Sigmoid colon (tissue), 7 donors: ENCODE data around the gene TSPAN14. TPM values are rescaled to one million over a fixed set of nuclear protein-coding genes. Genes with fewer than 3 reads are reported as not detected.

Experiments
- DNase-seq: peaks from one replicate; pipeline ENCODE4 v3.0.0-alpha.2; 2019
- H3K27ac ChIP-seq, 4 donors: fragments of 200-600 bp; sonication (generic); one replicate each; pipeline ENCODE4 v1.5.1; 2016 to 2019; ENCODE audit warnings: mild to moderate bottlenecking in 1 of 4
- H3K27me3 ChIP-seq, 3 donors: fragments of 200-600 bp; sonication (generic); one replicate each; pipeline ENCODE4 v1.5.1; 2019; ENCODE audit warnings: mild to moderate bottlenecking in 1 of 3
- H3K36me3 ChIP-seq, 4 donors: fragments of 200-600 bp; sonication (generic); one replicate each; pipeline ENCODE4 v1.5.1; 2016 to 2019
- H3K4me1 ChIP-seq, 4 donors: fragments of 200-600 bp; sonication (generic); one replicate each; pipeline ENCODE4 v1.5.1; 2017 to 2019
- H3K4me3 ChIP-seq, 4 donors: fragments of 200-600 bp; sonication (generic); one replicate each; pipeline ENCODE4 v1.5.1; 2017 to 2019; ENCODE audit warnings: mild to moderate bottlenecking in 2 of 4, moderate library complexity in 1 of 4
- H3K9me3 ChIP-seq, 4 donors: fragments of 200-600 bp in 3 of 4; sonication (generic) in 3 of 4; one replicate each; pipeline versions ENCODE4 v1.5.1 to v1.6.1; 2013 to 2019
- EP300 ChIP-seq, 4 donors: sonication (generic); formaldehyde crosslinking; IDR thresholded peaks; one replicate each; pipeline ENCODE4 v1.6.1; 2017; ENCODE audit warnings: antibody characterized with exemption in 4 of 4
- POLR2A ChIP-seq, 2 donors: fragments of 450-650 bp; IDR thresholded peaks; one replicate each; pipeline ENCODE4 v1.6.1; 2016; ENCODE audit warnings: antibody characterized with exemption in 2 of 2, mild to moderate bottlenecking in 2 of 2, moderate library complexity in 2 of 2
- POLR2AphosphoS5 ChIP-seq, 4 donors: sonication (generic); formaldehyde crosslinking; IDR thresholded peaks; one replicate each; pipeline ENCODE4 v1.6.1; 2017; ENCODE audit warnings: antibody characterized with exemption in 4 of 4
- WGBS, 2 donors: extraction: QIAGEN DNeasy Blood & Tissue Kit; methylation state at CpG; one replicate each; pipeline ENCODE4 v1.1.7; 2013; 5-methylcytosine and 5-hydroxymethylcytosine counted together
- intact Hi-C: fragments of 100-400 bp; cut with DNase I; formaldehyde crosslinking; loops from one replicate; pipeline ENCODE4 v1.15.1; 2023
- polyA plus RNA-seq, 3 donors: library from polyadenylated mRNA; stranded (reverse); fragments of 200-250 nt; gene quantifications; one replicate each; pipeline ENCODE4 v1.2.3, GENCODE V29; 2013
- total RNA-seq, 4 donors: library from RNA; depleted of rRNA; stranded (reverse); fragments of >200 nt; gene quantifications; one replicate each; pipeline ENCODE4 v1.1.0, GENCODE V29; 2016
- TF ChIP-seq, protein P1 (sequence below), 4 experiments: fragments of 450-650 bp in 3 of 4; fragments of 200-600 bp in 1 of 4; IDR thresholded peaks; one replicate each; pipeline ENCODE4 v1.5.1; 2016 to 2019; ENCODE audit warnings: antibody characterized with exemption in 4 of 4, mild to moderate bottlenecking in 3 of 4, moderate library complexity in 2 of 4
- donor health status: healthy with polysubstance abuse.
- donor health status: Bipolar disorder and iron deficiency.
- donor health status: healthy.

Gene TSPAN14
- total and polyA plus RNA-seq, 7 donors: 12.0 to 67.3 (median 23.5) TPM

DNA sequence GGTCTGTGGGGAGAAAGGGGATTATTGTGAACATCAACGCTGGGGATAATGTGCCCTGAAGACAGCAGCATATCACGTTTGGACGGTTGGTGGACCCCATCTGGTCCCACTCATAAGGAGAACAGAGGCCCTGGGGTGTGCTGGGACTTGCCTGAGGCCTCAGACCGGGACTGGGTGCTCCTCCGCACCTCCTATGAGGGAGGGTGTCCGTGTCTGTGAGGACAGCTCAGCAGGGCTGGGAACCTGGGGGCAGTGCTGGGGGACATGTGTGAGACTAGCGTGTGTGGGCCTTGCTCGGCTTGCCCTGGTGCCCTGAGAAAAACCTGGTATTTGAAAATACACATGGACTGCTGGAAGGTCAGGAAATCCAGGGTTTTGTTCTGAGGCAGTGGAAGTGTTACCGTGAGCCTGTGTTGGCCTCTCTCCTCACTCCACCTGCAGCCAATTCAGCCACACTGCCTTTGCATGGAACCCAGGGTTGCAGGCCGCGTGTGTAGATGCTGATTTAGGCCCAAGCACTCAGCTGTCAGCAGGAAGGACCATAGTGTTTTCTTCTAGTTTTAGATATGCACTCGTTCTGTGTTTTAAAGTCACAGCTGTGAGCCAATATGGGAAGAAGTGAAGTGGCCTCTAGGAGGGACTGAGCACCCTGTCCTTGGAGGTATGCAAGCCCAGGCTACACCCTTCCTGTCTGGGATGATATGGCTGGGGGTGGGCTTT lies 70.2 kb downstream of the TSPAN14 start:
- no peak overlapping the region for H3K27ac ChIP-seq
- TF ChIP-seq, protein P1, sequence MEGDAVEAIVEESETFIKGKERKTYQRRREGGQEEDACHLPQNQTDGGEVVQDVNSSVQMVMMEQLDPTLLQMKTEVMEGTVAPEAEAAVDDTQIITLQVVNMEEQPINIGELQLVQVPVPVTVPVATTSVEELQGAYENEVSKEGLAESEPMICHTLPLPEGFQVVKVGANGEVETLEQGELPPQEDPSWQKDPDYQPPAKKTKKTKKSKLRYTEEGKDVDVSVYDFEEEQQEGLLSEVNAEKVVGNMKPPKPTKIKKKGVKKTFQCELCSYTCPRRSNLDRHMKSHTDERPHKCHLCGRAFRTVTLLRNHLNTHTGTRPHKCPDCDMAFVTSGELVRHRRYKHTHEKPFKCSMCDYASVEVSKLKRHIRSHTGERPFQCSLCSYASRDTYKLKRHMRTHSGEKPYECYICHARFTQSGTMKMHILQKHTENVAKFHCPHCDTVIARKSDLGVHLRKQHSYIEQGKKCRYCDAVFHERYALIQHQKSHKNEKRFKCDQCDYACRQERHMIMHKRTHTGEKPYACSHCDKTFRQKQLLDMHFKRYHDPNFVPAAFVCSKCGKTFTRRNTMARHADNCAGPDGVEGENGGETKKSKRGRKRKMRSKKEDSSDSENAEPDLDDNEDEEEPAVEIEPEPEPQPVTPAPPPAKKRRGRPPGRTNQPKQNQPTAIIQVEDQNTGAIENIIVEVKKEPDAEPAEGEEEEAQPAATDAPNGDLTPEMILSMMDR (IDR thresholded peaks at IDR 0.05): no peak
- no peak for TF ChIP-seq POLR2A (IDR thresholded peaks at IDR 0.05)
- TF ChIP-seq EP300 (IDR thresholded peaks at IDR 0.05): no peak
- no peak for TF ChIP-seq POLR2AphosphoS5 (IDR thresholded peaks at IDR 0.05)
- H3K9me3 ChIP-seq: no peaks in the 10 kb centered on the region
- no peaks in the 10 kb centered on the region for H3K4me1 ChIP-seq
- intact Hi-C loops: no loop called here
- H3K36me3 ChIP-seq: peaks cover 0 to 13% (median 0%) of the 10 kb centered on the region in 4 donors
- WGBS, 2 donors: 81 to 85% methylated on average over 12 of the region's 12 CpGs
- H3K4me3 ChIP-seq: no peak overlapping the region
- no peak for DNase-seq
- H3K27me3 ChIP-seq: no peaks in the 10 kb centered on the region

DNA sequence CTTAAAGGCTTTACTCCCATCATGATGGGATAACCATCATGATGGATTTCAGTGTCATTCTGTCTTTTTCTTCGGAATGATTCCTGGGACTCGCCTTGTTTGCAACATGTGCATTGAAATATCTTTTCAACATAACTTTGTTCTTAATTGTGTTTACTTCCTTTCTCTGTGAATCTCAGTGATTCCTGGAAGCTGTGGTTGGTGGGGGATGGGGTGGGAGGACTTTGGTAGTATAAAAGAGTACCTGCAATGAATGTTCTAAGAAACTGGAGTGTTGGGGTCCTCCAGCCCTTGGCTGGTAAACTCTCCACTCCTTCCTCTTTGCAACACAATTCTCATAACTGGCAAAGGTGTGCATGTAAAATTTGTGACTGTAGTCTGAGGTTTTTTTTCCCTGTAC lies 72.1 kb downstream of the TSPAN14 start:
- no peak for DNase-seq
- no peaks in the 10 kb centered on the region for H3K27me3 ChIP-seq
- H3K9me3 ChIP-seq: no peaks in the 10 kb centered on the region
- no peaks in the 10 kb centered on the region for H3K4me1 ChIP-seq
- TF ChIP-seq EP300 (IDR thresholded peaks at IDR 0.05) (no peak), POLR2AphosphoS5 (IDR thresholded peaks at IDR 0.05) (no peak), POLR2A (IDR thresholded peaks at IDR 0.05) (no peak)
- TF ChIP-seq, protein P1 (IDR thresholded peaks at IDR 0.05): no peak
- no peak overlapping the region for H3K27ac ChIP-seq
- no peak overlapping the region for H3K4me3 ChIP-seq
- no peaks in the 10 kb centered on the region for H3K36me3 ChIP-seq
- WGBS, 2 donors: 63 to 72% methylated on average over 2 of the region's 2 CpGs
- intact Hi-C loops: no loop called here

DNA sequence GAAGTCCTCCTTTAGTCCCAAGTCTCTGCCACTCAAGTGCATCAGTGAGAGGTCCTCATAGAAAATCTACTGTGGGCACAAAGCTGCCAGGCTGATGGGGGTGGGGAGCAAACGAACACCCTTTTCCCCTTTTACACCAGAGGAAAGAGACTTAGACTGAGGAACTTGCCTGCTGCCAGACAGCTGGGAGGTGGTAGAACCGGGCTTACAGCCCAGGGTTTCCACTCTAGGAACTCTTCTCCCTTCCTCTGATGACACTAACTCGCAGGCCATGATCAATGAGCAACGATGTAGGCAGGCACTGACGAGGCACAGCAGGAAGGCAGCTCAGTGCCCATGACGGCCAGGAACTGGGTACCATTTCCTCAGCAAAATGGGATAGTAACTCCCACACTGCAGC lies 72.6 kb downstream of the TSPAN14 start:
- no peaks in the 10 kb centered on the region for H3K27me3 ChIP-seq
- H3K4me1 ChIP-seq: no peaks in the 10 kb centered on the region
- H3K4me3 ChIP-seq: no peak overlapping the region
- DNase-seq: no peak
- no peak for TF ChIP-seq EP300 (IDR thresholded peaks at IDR 0.05)
- no peak for TF ChIP-seq POLR2AphosphoS5 (IDR thresholded peaks at IDR 0.05)
- WGBS, 2 donors: 53 to 61% methylated on average over 6 of the region's 6 CpGs
- intact Hi-C loops: no loop called here
- no peaks in the 10 kb centered on the region for H3K9me3 ChIP-seq
- H3K27ac ChIP-seq: no peak overlapping the region
- no peaks in the 10 kb centered on the region for H3K36me3 ChIP-seq

DNA sequence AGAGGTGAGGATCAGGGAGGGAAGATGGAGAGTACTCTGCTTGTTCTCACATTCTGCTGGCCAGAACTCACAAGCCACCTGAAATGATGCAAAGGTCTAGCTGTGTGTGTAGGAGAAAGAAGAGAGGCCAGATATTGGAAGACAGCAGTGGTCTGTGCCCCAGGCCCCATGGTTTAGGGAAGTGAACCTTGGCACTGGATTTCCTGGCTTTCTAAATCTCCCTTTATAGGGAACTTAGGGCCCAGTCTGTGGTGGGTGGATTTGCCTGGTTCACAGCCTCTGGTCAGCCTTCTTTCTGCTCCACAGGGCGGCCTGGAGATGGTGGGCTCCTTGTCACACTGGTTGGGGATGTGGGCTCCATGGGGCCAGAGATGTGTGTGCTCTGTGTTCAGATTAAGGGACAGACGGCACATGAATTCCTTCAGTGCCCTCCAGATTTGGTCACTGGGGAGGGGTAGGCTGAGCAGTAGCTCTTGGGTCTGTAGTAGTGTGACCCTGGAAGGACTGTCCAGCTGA lies 74.1 kb downstream of the TSPAN14 start:
- Histone ChIP-seq H3K27ac (no peak overlapping the region), H3K4me3 (no peak overlapping the region), H3K36me3 (no peaks in the 10 kb centered on the region), H3K9me3 (no peaks in the 10 kb centered on the region), H3K27me3 (no peaks in the 10 kb centered on the region), H3K4me1 (no peaks in the 10 kb centered on the region)
- TF ChIP-seq POLR2A (IDR thresholded peaks at IDR 0.05) (no peak), EP300 (IDR thresholded peaks at IDR 0.05) (no peak), POLR2AphosphoS5 (IDR thresholded peaks at IDR 0.05) (no peak)
- TF ChIP-seq, protein P1 (IDR thresholded peaks at IDR 0.05): no peak
- intact Hi-C loops: no loop called here
- WGBS, 2 donors: 86 to 98% methylated on average over 2 of the region's 2 CpGs
- no peak for DNase-seq

DNA sequence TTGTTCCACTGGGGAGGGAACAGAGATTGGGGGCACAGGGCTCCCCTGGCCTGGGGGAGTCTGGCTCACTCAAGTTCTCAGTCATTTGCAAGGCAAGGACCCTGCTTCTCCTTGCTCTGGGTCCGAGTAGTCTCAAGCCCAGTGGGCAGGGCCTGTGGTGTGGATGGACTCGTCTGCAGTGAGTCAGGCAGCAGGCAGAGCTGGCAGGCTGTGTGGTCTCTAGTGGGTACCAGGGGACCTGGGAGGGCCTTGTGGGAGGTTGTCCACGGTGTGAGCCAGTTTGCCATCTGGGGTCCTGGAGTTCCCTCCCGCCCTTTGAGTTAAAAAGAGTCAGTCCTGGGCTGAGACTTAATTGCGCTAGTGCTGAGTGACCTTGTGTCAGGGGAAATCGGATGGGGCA lies 74.8 kb downstream of the TSPAN14 start:
- intact Hi-C loops: no loop called here
- Histone ChIP-seq H3K4me1 (no peaks in the 10 kb centered on the region), H3K27me3 (no peaks in the 10 kb centered on the region), H3K36me3 (no peaks in the 10 kb centered on the region), H3K9me3 (no peaks in the 10 kb centered on the region), H3K4me3 (no peak overlapping the region), H3K27ac (no peak overlapping the region)
- 86% methylated on average over 6 of the region's 6 CpGs for WGBS, 2 donors
- DNase-seq: no peak
- TF ChIP-seq POLR2AphosphoS5 (IDR thresholded peaks at IDR 0.05) (no peak), POLR2A (IDR thresholded peaks at IDR 0.05) (no peak), EP300 (IDR thresholded peaks at IDR 0.05) (no peak)
- TF ChIP-seq, protein P1 (IDR thresholded peaks at IDR 0.05): no peak
